Right atrium auricular region (tissue), 2 donors: ENCODE data around the gene CRIP2. TPM values are rescaled to one million over a fixed set of nuclear protein-coding genes. Genes with fewer than 3 reads are reported as not detected.
A peak's percentile ranks its signal among the peaks of the same experiment; 100 is the strongest.

Source experiments
- DNase-seq: peaks from one replicate; pipeline ENCODE4 v3.0.0-alpha.2; 2019; ENCODE audit warnings: low spot score
- H3K27ac ChIP-seq, 2 donors: fragments of 200-600 bp; sonication (generic); 1 replicate in 1 of 2; 2 replicates in 1 of 2; pipeline ENCODE4 v1.5.1; 2016 to 2019
- H3K27me3 ChIP-seq, 2 donors: fragments of 200-600 bp; sonication (generic); one replicate each; pipeline versions ENCODE4 v1.5.1 to v1.6.0; 2017 to 2019
- H3K36me3 ChIP-seq: fragments of 200-600 bp; sonication (generic); one replicate; pipeline ENCODE4 v1.5.1; 2016
- H3K4me1 ChIP-seq, 2 donors: fragments of 200-600 bp; sonication (generic); one replicate each; pipeline versions ENCODE4 v1.5.1 to v1.6.0; 2017 to 2019
- H3K4me3 ChIP-seq, 2 donors: fragments of 200-600 bp; sonication (generic); 1 replicate in 1 of 2; 2 replicates in 1 of 2; pipeline ENCODE4 v1.5.1; 2017 to 2019; ENCODE audit warnings: mild to moderate bottlenecking in 1 of 2, moderate library complexity in 1 of 2
- H3K9me3 ChIP-seq, 2 donors: fragments of 200-600 bp; sonication (generic); one replicate each; pipeline ENCODE4 v1.5.1; 2019
- total RNA-seq, 2 donors: library from RNA; depleted of rRNA; stranded (reverse); fragments of >200 nt; gene quantifications; one replicate each; pipeline ENCODE4 v1.1.0, GENCODE V29; 2016
- TF ChIP-seq, protein P1 (sequence below), 2 donors: fragments of 200-600 bp; sonication (generic); IDR thresholded peaks; one replicate each; pipeline ENCODE4 v1.5.1; 2019; ENCODE audit warnings: antibody characterized with exemption in 2 of 2

CRIP2 gene
- total RNA-seq, 2 donors from 2014 or later = 831 to 1,272 TPM

DNA sequence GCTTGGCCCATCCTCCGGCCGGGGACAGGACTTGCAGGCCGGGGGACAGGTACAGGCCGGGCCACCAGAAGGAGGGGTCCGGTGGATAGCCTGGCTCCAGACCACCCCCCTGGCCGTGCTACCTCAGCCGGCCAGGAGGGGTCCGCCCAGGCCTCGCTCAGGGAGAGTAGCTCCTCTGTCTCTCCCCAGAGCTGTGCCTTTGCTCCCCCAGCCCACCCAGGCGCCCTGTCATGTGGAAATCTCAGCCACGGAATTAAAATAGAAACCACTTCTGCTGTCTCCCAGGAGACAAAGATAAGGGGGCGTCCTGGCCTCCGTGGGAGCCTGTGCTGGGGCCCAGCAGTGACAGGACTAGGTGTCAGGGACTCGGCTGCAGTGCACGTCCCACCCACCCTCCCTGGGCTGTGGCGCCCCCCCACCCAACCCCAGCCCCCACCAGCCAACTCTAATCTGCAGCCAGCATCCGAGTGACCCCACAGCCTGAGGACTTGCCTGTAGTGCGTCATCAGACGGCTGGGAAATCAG, 3.3 kb upstream of the CRIP2 start:
- H3K27me3 ChIP-seq = no peaks in the 10 kb centered on the region
- H3K4me1 ChIP-seq = peaks cover 0 to 78% of the 10 kb centered on the region in 2 donors
- TF ChIP-seq, protein P1, sequence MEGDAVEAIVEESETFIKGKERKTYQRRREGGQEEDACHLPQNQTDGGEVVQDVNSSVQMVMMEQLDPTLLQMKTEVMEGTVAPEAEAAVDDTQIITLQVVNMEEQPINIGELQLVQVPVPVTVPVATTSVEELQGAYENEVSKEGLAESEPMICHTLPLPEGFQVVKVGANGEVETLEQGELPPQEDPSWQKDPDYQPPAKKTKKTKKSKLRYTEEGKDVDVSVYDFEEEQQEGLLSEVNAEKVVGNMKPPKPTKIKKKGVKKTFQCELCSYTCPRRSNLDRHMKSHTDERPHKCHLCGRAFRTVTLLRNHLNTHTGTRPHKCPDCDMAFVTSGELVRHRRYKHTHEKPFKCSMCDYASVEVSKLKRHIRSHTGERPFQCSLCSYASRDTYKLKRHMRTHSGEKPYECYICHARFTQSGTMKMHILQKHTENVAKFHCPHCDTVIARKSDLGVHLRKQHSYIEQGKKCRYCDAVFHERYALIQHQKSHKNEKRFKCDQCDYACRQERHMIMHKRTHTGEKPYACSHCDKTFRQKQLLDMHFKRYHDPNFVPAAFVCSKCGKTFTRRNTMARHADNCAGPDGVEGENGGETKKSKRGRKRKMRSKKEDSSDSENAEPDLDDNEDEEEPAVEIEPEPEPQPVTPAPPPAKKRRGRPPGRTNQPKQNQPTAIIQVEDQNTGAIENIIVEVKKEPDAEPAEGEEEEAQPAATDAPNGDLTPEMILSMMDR (IDR thresholded peaks at IDR 0.05) = peak in 1 of 2 donors; percentile 61
- no peaks in the 10 kb centered on the region for H3K9me3 ChIP-seq
- no peak for DNase-seq
- H3K4me3 ChIP-seq = no peak overlapping the region
- peak overlapping the region; percentile 89 to 93 for H3K27ac ChIP-seq
- peaks cover 9% of the 10 kb centered on the region for H3K36me3 ChIP-seq

DNA sequence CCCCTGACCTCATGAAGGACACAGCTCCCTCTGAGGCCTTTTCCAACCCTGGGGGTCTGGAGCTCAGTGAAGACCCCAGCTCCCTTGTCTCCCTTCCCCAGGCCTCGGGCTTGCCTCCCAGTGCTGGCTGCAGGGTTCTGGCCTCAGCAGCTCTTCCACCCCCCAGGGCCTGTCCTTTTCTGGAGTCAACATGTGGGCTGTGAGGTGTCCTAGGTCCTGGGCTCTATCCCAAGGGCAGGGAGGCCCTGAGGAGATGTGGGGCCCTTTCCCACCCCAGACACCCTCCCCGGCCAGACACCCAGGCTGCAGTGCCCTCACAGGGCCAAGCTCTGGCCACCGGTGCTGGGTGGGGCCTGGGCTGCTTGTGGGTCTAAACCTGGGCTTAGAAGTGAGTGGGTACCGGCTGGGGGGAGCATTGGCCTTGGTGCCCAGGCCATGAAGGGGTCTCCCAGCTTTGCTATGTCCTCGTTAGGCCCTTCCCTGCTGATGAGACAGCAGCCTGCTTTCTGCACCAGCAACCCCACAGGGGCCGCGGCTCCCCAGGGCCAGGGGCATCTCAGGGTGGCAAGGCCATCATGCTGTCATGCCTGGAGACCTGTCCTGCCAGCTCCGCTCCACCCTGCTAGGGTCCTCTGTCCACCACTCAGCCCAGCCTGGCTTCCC, 2.7 kb upstream of the CRIP2 start:
- H3K4me1 ChIP-seq = peaks cover 0 to 80% of the 10 kb centered on the region in 2 donors
- no peaks in the 10 kb centered on the region for H3K27me3 ChIP-seq
- H3K9me3 ChIP-seq = no peaks in the 10 kb centered on the region
- TF ChIP-seq, protein P1 (IDR thresholded peaks at IDR 0.05) = no peak
- no peak overlapping the region for H3K4me3 ChIP-seq
- peaks cover 6% of the 10 kb centered on the region for H3K36me3 ChIP-seq
- no peak for DNase-seq
- peak overlapping the region; percentile 89 to 93 for H3K27ac ChIP-seq

DNA sequence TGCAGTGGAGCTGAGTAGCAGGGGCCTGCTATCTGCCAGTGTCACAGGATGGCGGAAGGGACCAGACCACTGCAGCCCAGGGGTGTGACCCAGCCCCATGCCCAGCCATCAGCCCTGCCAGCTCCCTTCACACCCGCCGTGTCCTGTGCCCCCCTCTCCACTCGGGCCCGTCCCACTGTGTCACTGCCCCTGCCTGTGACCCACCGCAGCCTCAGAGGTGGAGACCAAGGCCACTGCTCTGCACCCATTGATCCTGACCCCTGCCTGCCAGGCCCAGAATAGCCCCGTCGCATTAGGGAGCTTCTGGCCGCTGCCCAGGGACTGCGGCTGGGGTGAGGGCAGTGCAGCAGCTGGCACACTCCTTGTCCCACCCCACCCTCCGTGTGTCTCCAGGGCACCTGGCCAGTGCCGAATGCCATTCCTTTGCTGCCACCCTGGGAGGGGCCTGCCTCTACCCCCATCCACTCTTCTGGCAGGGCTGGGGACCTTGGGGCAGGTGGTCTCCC, 2.1 kb upstream of the CRIP2 start:
- Histone ChIP-seq H3K4me3 (peak overlapping the region in 1 of 2 donors; percentile 64), H3K9me3 (no peaks in the 10 kb centered on the region), H3K36me3 (peaks cover 4% of the 10 kb centered on the region), H3K27me3 (no peaks in the 10 kb centered on the region), H3K27ac (peak overlapping the region; percentile 89 to 93), H3K4me1 (peaks cover 0 to 79% of the 10 kb centered on the region in 2 donors)
- TF ChIP-seq, protein P1 (IDR thresholded peaks at IDR 0.05) = peak in 1 of 2 donors; percentile 19
- no peak for DNase-seq

DNA sequence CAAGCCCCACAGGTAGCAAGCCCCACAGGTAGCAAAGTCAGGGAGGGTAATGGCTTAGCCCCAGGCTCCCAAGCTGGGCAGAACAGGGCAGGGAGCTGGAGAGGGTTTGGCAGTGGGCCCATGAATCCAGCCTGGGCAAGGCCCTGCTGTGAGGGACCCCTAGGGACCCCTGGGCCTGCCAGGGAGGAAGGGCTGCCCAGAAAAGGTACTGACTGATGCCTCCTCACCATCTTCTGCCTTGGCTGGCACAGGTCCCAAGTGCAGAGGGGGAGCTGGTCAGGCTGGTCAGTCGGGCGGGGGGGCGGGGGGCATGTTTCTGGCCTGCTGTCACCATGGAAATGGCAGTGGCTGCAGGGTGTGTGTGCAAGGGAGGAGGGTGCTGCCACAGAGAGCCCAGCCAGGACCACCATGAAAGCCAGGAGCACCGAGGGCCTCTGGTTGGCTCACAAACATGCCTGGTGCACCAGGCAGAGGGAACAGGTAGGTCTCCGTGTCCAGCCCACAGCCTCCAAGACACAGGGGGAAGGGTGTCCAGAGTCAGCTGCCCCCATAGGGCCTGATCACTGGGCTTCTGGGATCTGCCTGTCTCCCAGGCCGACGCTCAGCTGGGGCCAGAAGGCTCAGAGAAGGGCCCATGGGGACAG, 1.5 kb upstream of the CRIP2 start:
- peak overlapping the region; percentile 50 to 64 for H3K4me3 ChIP-seq
- H3K9me3 ChIP-seq = no peaks in the 10 kb centered on the region
- H3K36me3 ChIP-seq = peaks cover 5% of the 10 kb centered on the region
- no peak for DNase-seq
- TF ChIP-seq, protein P1 (IDR thresholded peaks at IDR 0.05) = no peak
- H3K4me1 ChIP-seq = peaks cover 0 to 77% of the 10 kb centered on the region in 2 donors
- H3K27ac ChIP-seq = peak overlapping the region; percentile 89 to 93
- no peaks in the 10 kb centered on the region for H3K27me3 ChIP-seq

DNA sequence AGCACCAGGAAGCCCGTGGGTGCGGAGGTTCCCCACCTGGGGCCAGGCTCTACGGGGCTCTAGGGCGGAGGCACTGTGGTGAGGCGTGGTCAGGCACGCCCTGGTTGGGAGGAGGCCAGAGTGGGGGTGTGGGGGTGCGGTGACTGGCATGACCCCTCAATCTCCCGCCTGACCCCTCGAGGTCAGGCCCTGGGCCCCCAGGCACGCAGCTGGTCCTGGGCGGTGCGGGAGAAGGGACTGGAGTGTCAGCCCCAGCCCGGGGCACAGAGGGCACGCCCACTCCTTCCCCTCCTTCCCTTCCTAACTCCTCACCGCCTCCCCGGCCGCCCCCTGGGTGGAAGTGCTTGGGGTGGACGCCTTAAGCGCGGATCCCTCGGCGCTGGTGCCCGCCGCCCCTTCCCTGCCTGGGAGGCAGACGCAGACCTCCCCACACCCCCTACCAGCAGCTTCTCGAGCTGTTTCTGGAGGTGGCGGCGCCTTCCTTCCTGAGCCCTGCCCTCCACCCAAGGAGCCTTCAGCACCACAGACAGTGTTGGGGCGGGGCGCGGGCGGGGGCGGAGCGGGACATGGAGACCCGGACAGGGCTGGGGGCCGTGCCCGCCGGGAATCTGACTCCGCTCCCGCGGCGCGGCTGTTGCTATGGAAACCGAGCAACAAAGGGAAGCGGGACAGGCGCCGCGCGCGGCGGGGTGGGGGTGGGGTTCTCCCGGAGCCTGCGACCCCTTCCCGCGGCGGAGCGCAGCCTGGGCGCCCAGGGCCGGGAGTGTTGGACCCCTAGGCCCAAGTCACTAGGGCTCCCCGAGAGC, 741 bp upstream of the CRIP2 start:
- peak overlapping the region; percentile 89 to 93 for H3K27ac ChIP-seq
- H3K27me3 ChIP-seq = no peaks in the 10 kb centered on the region
- peak; percentile 97 for DNase-seq
- TF ChIP-seq, protein P1 (IDR thresholded peaks at IDR 0.05) = no peak
- H3K4me1 ChIP-seq = peaks cover 0 to 77% of the 10 kb centered on the region in 2 donors
- peak overlapping the region; percentile 50 to 64 for H3K4me3 ChIP-seq
- no peaks in the 10 kb centered on the region for H3K9me3 ChIP-seq
- peaks cover 13% of the 10 kb centered on the region for H3K36me3 ChIP-seq
